HCT116 (cell line): ENCODE data around the gene CPZ. TPM values are rescaled to one million over a fixed set of nuclear protein-coding genes. Genes with fewer than 3 reads are reported as not detected.

Experiments
- ATAC-seq: fragments of 200-7000 bp; cut with Tn5 transposase; 2 replicates; pipeline ENCODE4 v1.9.1; 2020; ENCODE audit warnings: mild to moderate bottlenecking, moderate library complexity
- BruUV-seq: library from RNA; stranded (reverse); fragments of 400-500 nt; replicated peaks from 2 replicates; lab custom pipeline; 2021; lab: Mats Ljungman, UMichigan
- CTCF ChIA-PET: fragments of 300-600 bp; sonication (Branson Sonifier 250); formaldehyde crosslinking; loops from one replicate; lab custom pipeline; 2021; ENCODE audit warnings: antibody characterized with exemption; lab: Charles Lee
- POLR2A ChIA-PET: fragments of 300-600, 350-600 bp; sonication (Branson Sonifier 250); formaldehyde crosslinking; loops from one replicate; lab custom pipeline; 2021; ENCODE audit warnings: antibody characterized with exemption; lab: Charles Lee
- RAD21 ChIA-PET, 2 experiments: fragments of 300-600 bp; sonication (Branson Sonifier 250); formaldehyde crosslinking; loops; one replicate each; lab custom pipeline; 2023; ENCODE audit warnings: low total read pairs in 2 of 2; ENCODE audit not compliant: uncharacterized antibody in 2 of 2, unreplicated experiment in 2 of 2, low non-redundant PET in 1 of 2; lab: Charles Lee
- DNase-seq: peaks from one replicate; pipeline ENCODE4 v3.0.0-alpha.2; 2010; ENCODE audit warnings: low read depth, low spot score
- H2AFZ ChIP-seq: fragments of 200-600 bp; shearing (Covaris generic), sonication (generic); 2 replicates; pipeline ENCODE4 v1.6.1; 2017; ENCODE audit warnings: low read depth, mixed run types, mixed read lengths, antibody characterized with exemption, low read length; ENCODE audit not compliant: poor library complexity, severe bottlenecking
- H3K27ac ChIP-seq: 2 replicates; pipeline ENCODE4 v1.5.1; 2012; ENCODE audit warnings: low read depth, low read length
- H3K27me3 ChIP-seq: fragments of 200-600 bp; sonication (generic); 2 replicates; pipeline ENCODE4 v1.6.1; 2016; ENCODE audit warnings: mixed run types, low read length, mixed read lengths; ENCODE audit not compliant: insufficient read depth
- H3K36me3 ChIP-seq, 2 experiments: fragments of 200-500 bp in 1 of 2; fragments of 200-600 bp in 1 of 2; sonication (Bioruptor generic) in 1 of 2; sonication (generic) in 1 of 2; 2 replicates each; pipeline versions ENCODE4 v1.5.1 to v1.6.1; 2014 to 2016; ENCODE audit warnings: low read length in 2 of 2, inconsistent platforms in 1 of 2, mixed read lengths in 1 of 2, mixed run types in 1 of 2; ENCODE audit not compliant: insufficient read depth in 2 of 2, control insufficient read depth in 1 of 2
- H3K4me1 ChIP-seq, 2 experiments: fragments of 200-600 bp in 1 of 2; sonication (generic) in 1 of 2; 2 replicates each; pipeline versions ENCODE4 v1.5.1 to v1.6.1; 2012 to 2017; ENCODE audit warnings: low read length in 2 of 2, inconsistent platforms in 1 of 2, mild to moderate bottlenecking in 1 of 2, mixed read lengths in 1 of 2, mixed run types in 1 of 2, moderate library complexity in 1 of 2; ENCODE audit not compliant: insufficient read depth in 2 of 2, control insufficient read depth in 1 of 2
- H3K4me2 ChIP-seq: fragments of 200-600 bp; sonication (generic); 2 replicates; pipeline ENCODE4 v1.6.1; 2017; ENCODE audit warnings: mixed run types, low read length, mixed read lengths
- H3K4me3 ChIP-seq, 2 experiments: fragments of 200-600 bp in 1 of 2; sonication (generic) in 1 of 2; replicated peaks in 1 of 2; 2 replicates each; pipeline ENCODE4 v1.5.1; 2011 to 2016; ENCODE audit warnings: low read length in 2 of 2, control low read depth in 1 of 2, low read depth in 1 of 2, mild to moderate bottlenecking in 1 of 2, mixed read lengths in 1 of 2, mixed run types in 1 of 2
- H3K79me2 ChIP-seq: fragments of 200-600 bp; sonication (generic); 2 replicates; pipeline ENCODE4 v1.6.1; 2017; ENCODE audit warnings: mild to moderate bottlenecking, mixed run types, low read length, moderate library complexity, mixed read lengths; ENCODE audit not compliant: insufficient read depth
- H3K9ac ChIP-seq: fragments of 200-600 bp; sonication (generic); 2 replicates; pipeline ENCODE4 v1.6.1; 2016; ENCODE audit warnings: low read length, mixed read lengths
- H3K9me2 ChIP-seq: fragments of 200-600 bp; sonication (generic), shearing (Covaris generic); 2 replicates; pipeline ENCODE4 v1.6.1; 2017; ENCODE audit warnings: mixed run types, mild to moderate bottlenecking, moderate library complexity; ENCODE audit not compliant: insufficient read depth
- H3K9me3 ChIP-seq, 2 experiments: fragments of 200-500 bp in 1 of 2; fragments of 200-600 bp in 1 of 2; sonication (Bioruptor generic) in 1 of 2; sonication (generic) in 1 of 2; 2 replicates each; pipeline ENCODE4 v1.6.1; 2014 to 2017; ENCODE audit warnings: low read length in 2 of 2, mixed read lengths in 2 of 2, inconsistent platforms in 1 of 2, low read depth in 1 of 2, mild to moderate bottlenecking in 1 of 2, mixed run types in 1 of 2, moderate library complexity in 1 of 2; ENCODE audit not compliant: control insufficient read depth in 1 of 2, insufficient read depth in 1 of 2
- H4K20me1 ChIP-seq: fragments of 200-600 bp; sonication (generic), shearing (Covaris generic); 2 replicates; pipeline ENCODE4 v1.6.1; 2017; ENCODE audit warnings: mixed run types, mild to moderate bottlenecking, moderate library complexity; ENCODE audit not compliant: insufficient read depth
- CBX3 ChIP-seq: IDR thresholded peaks from 2 replicates; pipeline ENCODE4 v1.6.1; 2012; ENCODE audit warnings: low read depth
- CEBPB ChIP-seq: IDR thresholded peaks from 2 replicates; pipeline ENCODE4 v1.6.1; 2012; ENCODE audit warnings: low read depth
- EGR1 ChIP-seq: IDR thresholded peaks from 2 replicates; pipeline ENCODE4 v1.6.1; 2012; ENCODE audit warnings: low read depth
- EZH2phosphoT487 ChIP-seq: fragments of 200-600 bp; IDR thresholded peaks from 2 replicates; pipeline ENCODE4 v1.6.1; 2018; ENCODE audit warnings: antibody characterized with exemption, borderline replicate concordance
- FOSL1 ChIP-seq: IDR thresholded peaks from 2 replicates; pipeline ENCODE4 v1.6.1; 2012; ENCODE audit warnings: low read depth
- JUND ChIP-seq: IDR thresholded peaks from 2 replicates; pipeline ENCODE4 v1.6.1; 2012
- POLR2A ChIP-seq: IDR thresholded peaks from 2 replicates; pipeline ENCODE4 v1.7.0; 2011; ENCODE audit warnings: borderline replicate concordance; ENCODE audit not compliant: insufficient read depth, insufficient read length; ENCODE audit errors: extremely low read depth
- POLR2AphosphoS5 ChIP-seq: IDR thresholded peaks from 2 replicates; pipeline ENCODE4 v1.6.1; 2011; ENCODE audit warnings: mild to moderate bottlenecking, low read depth, low read length, moderate library complexity
- RAD21 ChIP-seq: IDR thresholded peaks from 2 replicates; pipeline ENCODE4 v1.6.1; 2012; ENCODE audit warnings: low read depth, mild to moderate bottlenecking
- TCF7L2 ChIP-seq: IDR thresholded peaks from 2 replicates; pipeline ENCODE4 v1.7.0; 2011; ENCODE audit warnings: borderline replicate concordance, inconsistent platforms; ENCODE audit not compliant: insufficient read depth, insufficient read length; ENCODE audit errors: extremely low read depth
- intact Hi-C: fragments of 100-400 bp; cut with micrococcal nuclease; formaldehyde crosslinking; loops from 2 replicates; pipeline ENCODE4 v1.10.0; 2022
- total RNA-seq: library from RNA; stranded (reverse); gene quantifications from one replicate; pipeline ENCODE4 v1.2.1, GENCODE V29; 2021; ENCODE audit not compliant: unreplicated experiment
- TF ChIP-seq, protein P1 (sequence below): IDR thresholded peaks from 2 replicates; pipeline ENCODE4 v1.6.1; 2012
- TF ChIP-seq, protein P2 (sequence below): IDR thresholded peaks from 2 replicates; pipeline ENCODE4 v1.6.1; 2011; ENCODE audit warnings: mild to moderate bottlenecking, low read length, moderate library complexity; ENCODE audit not compliant: insufficient replicate concordance; ENCODE audit errors: extremely low read depth

CPZ gene
- total RNA-seq, 1 experiment from 2014 or later = not detected

DNA sequence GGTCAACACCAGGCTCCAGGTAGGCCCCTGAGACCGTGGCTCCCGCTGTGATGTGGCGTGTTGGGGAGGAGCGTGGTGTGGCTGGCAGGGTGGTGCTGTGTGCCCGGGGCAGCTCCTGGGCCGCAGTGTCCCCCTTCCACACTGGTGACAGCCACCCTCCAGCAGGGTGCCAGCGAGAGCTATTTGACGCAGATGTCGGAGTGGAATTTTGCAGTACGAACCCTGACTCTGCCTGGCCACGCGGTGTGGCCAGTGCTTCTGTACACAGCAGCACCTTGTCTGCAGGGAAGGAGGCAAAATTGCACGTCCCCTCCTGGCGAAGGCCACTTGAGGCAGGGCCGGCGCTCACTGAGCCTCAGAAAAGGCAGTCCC is 53.2 kb downstream of the CPZ start:
- Histone ChIP-seq H3K4me1 (peaks cover 0 to 3% of the 10 kb centered on the region in 2 experiments; a peak in 1 of 4 replicates), H4K20me1 (no peaks in the 10 kb centered on the region), H3K4me2 (no peak overlapping the region), H3K9me2 (no peaks in the 10 kb centered on the region), H2AFZ (no peak overlapping the region), H3K27me3 (no peaks in the 10 kb centered on the region; the same call in 1 of the 2 replicates), H3K36me3 (no peaks in the 10 kb centered on the region), H3K27ac (no peak overlapping the region), H3K9me3 (no peaks in the 10 kb centered on the region), H3K9ac (no peak overlapping the region), H3K4me3 (no peak overlapping the region), H3K79me2 (no peaks in the 10 kb centered on the region)
- ChIA-PET RAD21 (no interaction called here), CTCF (no interaction called here), POLR2A (no interaction called here)
- TF ChIP-seq RAD21 = no peak
- no peak for TF ChIP-seq EGR1
- no peak for TF ChIP-seq CEBPB
- no peak for TF ChIP-seq POLR2A
- no peak for TF ChIP-seq EZH2phosphoT487
- no peak for TF ChIP-seq FOSL1
- TF ChIP-seq CBX3 = no peak
- no peak for TF ChIP-seq POLR2AphosphoS5
- no peak for TF ChIP-seq TCF7L2
- BruUV-seq = no TSS peak
- DNase-seq (no peak), ATAC-seq (no peak)
- intact Hi-C loops = no loop called here

DNA sequence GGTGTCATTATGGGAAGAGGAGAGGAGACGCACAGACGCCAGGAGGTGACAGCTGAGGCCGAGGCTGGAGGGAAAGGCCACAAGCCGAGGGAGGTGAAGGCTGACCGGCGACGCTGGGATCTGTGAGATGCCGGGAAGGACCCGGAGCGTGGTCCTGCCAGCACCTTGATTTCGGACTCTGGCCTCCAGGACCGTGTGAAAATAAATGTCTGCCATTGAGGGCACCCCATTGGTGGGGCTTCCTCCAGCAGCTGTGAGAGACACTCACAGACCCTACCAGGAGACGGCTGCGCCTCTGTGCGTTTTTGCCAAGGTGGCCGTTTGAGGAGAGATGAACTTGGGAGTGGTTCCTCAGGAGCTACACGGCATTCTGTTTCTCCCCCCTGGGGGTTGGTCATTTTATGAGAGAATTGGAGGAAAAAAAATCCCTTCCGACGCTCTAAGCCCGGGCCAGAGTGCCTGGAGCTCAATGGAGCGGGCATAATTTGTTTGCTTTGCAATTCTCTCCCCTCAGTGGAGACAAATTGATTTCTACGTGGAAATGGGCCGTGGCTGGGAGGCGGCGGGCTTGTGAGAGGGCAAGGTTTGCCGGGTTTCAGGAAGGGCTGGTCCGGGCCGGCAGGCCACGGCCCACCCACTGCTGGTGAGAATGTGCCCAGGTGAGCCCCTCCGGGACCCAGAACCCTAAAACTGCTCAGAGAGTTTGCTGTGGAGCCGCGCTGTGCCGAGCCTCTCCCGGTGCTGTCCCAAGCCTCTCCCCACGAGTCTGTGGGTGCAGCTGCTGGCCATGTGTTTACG is 53.9 kb downstream of the CPZ start:
- Histone ChIP-seq H3K79me2 (no peaks in the 10 kb centered on the region), H3K4me2 (no peak overlapping the region), H3K4me3 (no peak overlapping the region), H3K9me3 (no peaks in the 10 kb centered on the region), H3K9me2 (no peaks in the 10 kb centered on the region), H3K9ac (no peak overlapping the region), H3K27ac (no peak overlapping the region)
- CTCF ChIA-PET = no interaction called here
- no peak for DNase-seq
- POLR2A ChIA-PET = no interaction called here
- BruUV-seq = no TSS peak
- TF ChIP-seq, protein P1, sequence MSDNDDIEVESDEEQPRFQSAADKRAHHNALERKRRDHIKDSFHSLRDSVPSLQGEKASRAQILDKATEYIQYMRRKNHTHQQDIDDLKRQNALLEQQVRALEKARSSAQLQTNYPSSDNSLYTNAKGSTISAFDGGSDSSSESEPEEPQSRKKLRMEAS = no peak
- TF ChIP-seq, protein P2, sequence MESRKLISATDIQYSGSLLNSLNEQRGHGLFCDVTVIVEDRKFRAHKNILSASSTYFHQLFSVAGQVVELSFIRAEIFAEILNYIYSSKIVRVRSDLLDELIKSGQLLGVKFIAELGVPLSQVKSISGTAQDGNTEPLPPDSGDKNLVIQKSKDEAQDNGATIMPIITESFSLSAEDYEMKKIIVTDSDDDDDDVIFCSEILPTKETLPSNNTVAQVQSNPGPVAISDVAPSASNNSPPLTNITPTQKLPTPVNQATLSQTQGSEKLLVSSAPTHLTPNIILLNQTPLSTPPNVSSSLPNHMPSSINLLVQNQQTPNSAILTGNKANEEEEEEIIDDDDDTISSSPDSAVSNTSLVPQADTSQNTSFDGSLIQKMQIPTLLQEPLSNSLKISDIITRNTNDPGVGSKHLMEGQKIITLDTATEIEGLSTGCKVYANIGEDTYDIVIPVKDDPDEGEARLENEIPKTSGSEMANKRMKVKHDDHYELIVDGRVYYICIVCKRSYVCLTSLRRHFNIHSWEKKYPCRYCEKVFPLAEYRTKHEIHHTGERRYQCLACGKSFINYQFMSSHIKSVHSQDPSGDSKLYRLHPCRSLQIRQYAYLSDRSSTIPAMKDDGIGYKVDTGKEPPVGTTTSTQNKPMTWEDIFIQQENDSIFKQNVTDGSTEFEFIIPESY = no peak
- TF ChIP-seq EZH2phosphoT487 (no peak), JUND (no peak)
- TF ChIP-seq, all 23 proteins: peak for 0
- H3K4me1 ChIP-seq = peaks cover 0 to 3% of the 10 kb centered on the region in 2 experiments; a peak in 1 of 4 replicates
- H3K27me3 ChIP-seq = no peaks in the 10 kb centered on the region; the same call in 1 of the 2 replicates
- H4K20me1 ChIP-seq = no peaks in the 10 kb centered on the region
- ATAC-seq = no peak
- H2AFZ ChIP-seq = no peak overlapping the region
- intact Hi-C loops = no loop called here
- no peaks in the 10 kb centered on the region for H3K36me3 ChIP-seq
- RAD21 ChIA-PET = no interaction called here
